ENCODE data around the gene IKZF5. TPM values are rescaled to one million over a fixed set of nuclear protein-coding genes. Genes with fewer than 3 reads are reported as not detected.

IKZF5 gene
- total RNA-seq, 1 experiment from 2014 or later = 12.5 TPM

DNA sequence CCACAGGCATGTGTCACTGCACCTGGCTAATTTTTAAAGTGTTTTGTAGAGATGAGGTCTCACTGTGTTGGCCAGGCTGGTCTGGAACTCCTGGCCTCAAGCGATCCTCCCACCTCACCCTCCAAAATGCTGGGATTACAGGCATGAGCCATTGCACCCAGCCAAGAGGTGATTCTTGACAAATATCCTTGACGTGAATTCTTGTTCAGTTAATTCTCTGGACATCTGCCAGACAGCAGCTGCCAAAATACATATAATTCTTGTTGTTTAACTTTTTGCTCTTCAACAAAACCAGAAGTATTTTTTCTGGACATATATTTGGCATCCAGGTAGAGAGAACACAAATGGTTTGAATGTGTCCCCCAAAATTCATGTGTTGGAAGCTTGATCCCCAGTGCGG is 3.4 kb upstream of the IKZF5 start:
- no peak overlapping the region for H2BK5ac ChIP-seq (ENCODE audit: insufficient read length, low read length)
- no peak overlapping the region for H3K4ac ChIP-seq (ENCODE audit: low read depth, low read length)
- no peak overlapping the region for H2AFZ ChIP-seq (ENCODE audit: low read length)
- H3K79me1 ChIP-seq (ENCODE audit: insufficient read depth, low read depth, low read length, poor library complexity, severe bottlenecking) = no peaks in the 10 kb centered on the region
- H2BK15ac ChIP-seq (ENCODE audit: low read depth, low read length) = no peak overlapping the region
- no peak overlapping the region for H2BK120ac ChIP-seq (ENCODE audit: low read depth, low read length, poor library complexity, severe bottlenecking)
- no peak overlapping the region for H3K18ac ChIP-seq (ENCODE audit: insufficient read length, low read depth, low read length)
- no peak overlapping the region for H2BK20ac ChIP-seq (ENCODE audit: low read depth, low read length, poor library complexity, severe bottlenecking)
- TF ChIP-seq, protein P1, sequence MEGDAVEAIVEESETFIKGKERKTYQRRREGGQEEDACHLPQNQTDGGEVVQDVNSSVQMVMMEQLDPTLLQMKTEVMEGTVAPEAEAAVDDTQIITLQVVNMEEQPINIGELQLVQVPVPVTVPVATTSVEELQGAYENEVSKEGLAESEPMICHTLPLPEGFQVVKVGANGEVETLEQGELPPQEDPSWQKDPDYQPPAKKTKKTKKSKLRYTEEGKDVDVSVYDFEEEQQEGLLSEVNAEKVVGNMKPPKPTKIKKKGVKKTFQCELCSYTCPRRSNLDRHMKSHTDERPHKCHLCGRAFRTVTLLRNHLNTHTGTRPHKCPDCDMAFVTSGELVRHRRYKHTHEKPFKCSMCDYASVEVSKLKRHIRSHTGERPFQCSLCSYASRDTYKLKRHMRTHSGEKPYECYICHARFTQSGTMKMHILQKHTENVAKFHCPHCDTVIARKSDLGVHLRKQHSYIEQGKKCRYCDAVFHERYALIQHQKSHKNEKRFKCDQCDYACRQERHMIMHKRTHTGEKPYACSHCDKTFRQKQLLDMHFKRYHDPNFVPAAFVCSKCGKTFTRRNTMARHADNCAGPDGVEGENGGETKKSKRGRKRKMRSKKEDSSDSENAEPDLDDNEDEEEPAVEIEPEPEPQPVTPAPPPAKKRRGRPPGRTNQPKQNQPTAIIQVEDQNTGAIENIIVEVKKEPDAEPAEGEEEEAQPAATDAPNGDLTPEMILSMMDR (conservative IDR thresholded peaks at IDR 0.05) = no peak
- H3K23me2 ChIP-seq (ENCODE audit: insufficient read length, low read depth, low read length, poor library complexity, severe bottlenecking) = peaks cover 18% of the 10 kb centered on the region
- no peaks in the 10 kb centered on the region; the same call in 1 of the 2 replicates for H3K79me2 ChIP-seq (ENCODE audit: insufficient read depth, low read length)
- H3K14ac ChIP-seq (ENCODE audit: insufficient read depth, low read length) = no peak overlapping the region
- no peaks in the 10 kb centered on the region for H3K9me3 ChIP-seq (ENCODE audit: control insufficient read depth, low read depth, low read length)
- no peak overlapping the region for H2AK5ac ChIP-seq (ENCODE audit: insufficient read length, low read length)
- Mint-ChIP-seq H3K36me3 (ENCODE audit: insufficient read depth in 1 of 3, low read depth in 3 of 3) (peaks cover 21 to 31% (median 28%) of the 10 kb centered on the region in 3 experiments; a peak in 6 of 7 replicates), H3K4me1 (peaks cover 49 to 50% of the 10 kb centered on the region in 2 experiments), H3K4me3 (no peak overlapping the region), H3K27ac (no peak overlapping the region), H3K27me3 (ENCODE audit: low read depth) (peaks cover 28% of the 10 kb centered on the region), H3K9me3 (peaks cover 0 to 6% of the 10 kb centered on the region in 2 experiments; a peak in 3 of 5 replicates)
- H3K56ac ChIP-seq (ENCODE audit: insufficient read length, low read depth, low read length) = no peak overlapping the region
- WGBS (ENCODE audit: extremely low coverage, insufficient read length, low lambda C conversion rate) = no CpG with 5 or more reads among the region's 3 CpGs
- no peak for DNase-seq
- peaks cover 10% of the 10 kb centered on the region; the same call in 1 of the 2 replicates for H3K4me1 ChIP-seq (ENCODE audit: insufficient read depth, low read length)
- no peak overlapping the region for H3K4me2 ChIP-seq (ENCODE audit: insufficient read depth, insufficient read length, low read length)
- H3K23ac ChIP-seq (ENCODE audit: insufficient read length, low read depth, low read length) = no peak overlapping the region
- no peaks in the 10 kb centered on the region for H4K20me1 ChIP-seq (ENCODE audit: control insufficient read depth, insufficient read depth, insufficient read length)
- no peak overlapping the region for H4K5ac ChIP-seq (ENCODE audit: insufficient read length, low read depth, low read length)
- H3K27ac ChIP-seq (ENCODE audit: insufficient read length, low read depth, low read length) = no peak overlapping the region
- no peak overlapping the region for H4K91ac ChIP-seq (ENCODE audit: insufficient read length, low read depth, low read length)
- H3T11ph ChIP-seq (ENCODE audit: low read length) = no peak overlapping the region
- H3K9ac ChIP-seq (ENCODE audit: extremely low read depth, insufficient read length, low read length) = no peak overlapping the region
- H2BK12ac ChIP-seq (ENCODE audit: insufficient read length, low read depth, low read length) = no peak overlapping the region
- peaks cover 16% of the 10 kb centered on the region; the same call in 1 of the 2 replicates for H3K27me3 ChIP-seq (ENCODE audit: insufficient read depth, low read length)
- H4K8ac ChIP-seq (replicated peaks; ENCODE audit: insufficient read length, low read depth, low read length) = no peak overlapping the region

Data from H9 (cell line).